Fibroblast of skin of back (primary cell): ENCODE results near the gene SEC61A1. TPM values are rescaled to one million over a fixed set of nuclear protein-coding genes. Genes with fewer than 3 reads are reported as not detected.

Experiments used
- DNase-seq: peaks from one replicate; pipeline ENCODE4 v3.0.0-alpha.2; 2013
- polyA plus RNA-seq, 2 experiments: library from polyadenylated mRNA; unstranded; fragments of 120-200 nt; gene quantifications; one replicate each; pipeline ENCODE4 v1.2.1, GENCODE V29; 2013; ENCODE audit not compliant: insufficient read length in 2 of 2

Gene SEC61A1
- 341 TPM for polyA plus RNA-seq (2013, experiment 1 of 2; ENCODE audit: insufficient read length)
- polyA plus RNA-seq (2013, experiment 2 of 2; ENCODE audit: insufficient read length): 259 TPM

- DNase-seq: peak; percentile 96
Measured at GRCh38 chr3:128051837-128052594, at the start of gene SEC61A1. SEC61A1 (plus strand) TSS chr3:128052437; CDS start chr3:128052553, 116 bp downstream.

DNA sequence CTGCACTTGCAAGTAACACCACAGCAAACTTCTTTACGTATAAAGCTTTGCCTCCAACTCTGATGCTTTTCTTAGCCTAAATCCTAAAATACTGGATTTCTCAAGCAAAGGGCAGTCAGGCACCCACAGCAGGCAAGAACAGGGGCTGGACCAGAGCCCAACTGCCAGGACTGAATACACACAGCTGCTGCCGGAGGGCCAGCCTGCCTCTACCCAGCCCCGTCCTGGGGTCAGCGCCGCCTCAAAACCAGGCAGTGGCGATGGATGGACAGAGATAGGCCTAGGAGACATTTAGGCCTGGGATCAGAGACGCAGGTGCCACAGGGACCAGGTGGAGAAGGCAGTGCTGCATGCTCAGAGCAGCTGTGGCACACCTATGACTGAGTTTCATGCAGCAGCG, 47.6 kb upstream of the SEC61A1 start:
- no peak for DNase-seq

DNA sequence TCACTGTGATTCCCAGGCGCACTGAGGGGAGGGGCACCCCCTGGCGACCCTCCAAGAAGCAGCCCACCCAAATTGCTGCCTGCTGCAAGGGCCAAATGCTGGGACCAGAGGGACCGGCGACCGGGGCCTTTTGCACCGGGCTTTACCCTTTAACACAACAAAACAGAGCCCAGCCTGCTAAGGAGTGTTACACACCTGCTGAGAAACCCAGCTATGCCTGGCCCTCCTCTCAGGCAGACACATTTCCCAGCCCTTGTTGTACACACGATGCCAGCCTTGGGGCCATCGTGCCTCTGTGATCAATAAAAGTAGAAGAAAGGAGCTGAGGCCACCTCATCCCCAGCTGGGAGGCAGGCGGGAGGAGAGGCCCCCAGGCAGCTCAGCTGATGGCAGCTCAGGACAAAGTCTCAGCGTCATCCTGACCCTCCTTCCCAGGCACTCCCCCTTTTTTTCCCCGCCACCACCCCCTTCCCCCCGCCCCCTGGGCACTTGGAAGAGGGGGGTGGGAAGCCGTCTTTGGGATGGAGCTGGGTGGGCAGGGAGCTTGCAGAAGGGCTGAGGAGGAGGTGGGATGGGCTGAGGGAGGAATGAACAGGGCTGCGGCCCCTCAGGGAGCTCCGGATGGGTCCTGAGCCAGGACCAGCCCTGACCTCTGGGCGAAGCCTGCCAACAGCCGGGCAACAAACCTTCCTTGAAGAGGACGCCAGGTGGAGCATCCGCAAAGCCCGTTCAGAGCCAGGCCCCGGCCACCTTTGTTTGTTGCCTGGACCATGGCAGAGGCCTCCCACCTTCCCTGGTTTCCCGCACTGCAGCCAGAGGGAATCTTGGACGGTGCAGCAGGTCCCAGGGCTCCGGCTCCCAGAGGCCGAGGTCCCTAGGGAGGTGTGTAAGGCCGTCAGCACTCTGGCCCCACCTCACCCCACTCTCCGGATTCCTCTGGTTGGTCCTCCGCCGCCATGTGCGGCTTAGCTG, 45.9 kb upstream of the SEC61A1 start:
- DNase-seq: no peak

- no peak for DNase-seq
Measured at GRCh38 chr3:128007033-128007424, 45.2 kb upstream of the SEC61A1 start.

DNA sequence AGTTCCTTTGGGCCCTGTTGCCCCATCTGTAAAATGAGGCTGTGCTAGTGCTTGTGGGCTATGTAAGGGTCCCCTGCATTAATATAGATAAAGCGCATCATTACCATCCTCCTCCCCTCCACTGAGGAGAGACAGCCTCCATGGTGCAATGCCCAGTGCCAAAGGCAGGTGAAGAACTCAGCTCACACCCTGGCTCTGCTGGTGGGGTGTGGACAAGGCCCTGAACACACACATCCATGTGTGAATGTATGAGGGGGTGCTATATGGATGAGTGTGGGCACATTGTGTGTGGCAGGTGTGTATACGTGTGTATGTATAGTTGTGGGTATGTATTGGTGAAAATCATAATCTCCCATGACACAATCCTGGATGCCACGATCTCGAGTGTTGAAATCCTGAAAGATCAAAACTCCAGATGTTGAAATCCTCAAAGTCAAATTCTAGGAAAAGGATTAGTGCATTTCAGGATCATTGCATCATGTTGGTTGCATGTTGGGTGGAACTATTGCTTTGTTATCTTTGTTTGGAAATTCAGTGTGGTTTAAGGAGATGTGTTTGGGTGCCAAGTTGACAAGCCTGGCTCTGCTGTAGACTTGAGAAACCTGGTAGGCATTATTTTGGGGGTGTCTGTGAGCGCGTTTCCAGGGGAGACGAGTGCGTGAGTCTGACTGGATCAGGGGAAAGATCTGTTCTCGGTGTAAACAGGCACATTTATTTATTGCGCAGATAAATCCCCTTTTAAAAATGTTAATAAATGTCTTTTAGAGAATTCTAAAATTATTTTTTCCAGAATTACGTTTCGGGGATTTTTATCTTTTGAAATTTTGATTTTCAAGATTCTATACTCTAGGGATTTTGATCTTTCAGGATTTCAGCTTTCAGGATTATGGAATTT, 42.0 kb upstream of the SEC61A1 start:
- peak; percentile 39 for DNase-seq

DNA sequence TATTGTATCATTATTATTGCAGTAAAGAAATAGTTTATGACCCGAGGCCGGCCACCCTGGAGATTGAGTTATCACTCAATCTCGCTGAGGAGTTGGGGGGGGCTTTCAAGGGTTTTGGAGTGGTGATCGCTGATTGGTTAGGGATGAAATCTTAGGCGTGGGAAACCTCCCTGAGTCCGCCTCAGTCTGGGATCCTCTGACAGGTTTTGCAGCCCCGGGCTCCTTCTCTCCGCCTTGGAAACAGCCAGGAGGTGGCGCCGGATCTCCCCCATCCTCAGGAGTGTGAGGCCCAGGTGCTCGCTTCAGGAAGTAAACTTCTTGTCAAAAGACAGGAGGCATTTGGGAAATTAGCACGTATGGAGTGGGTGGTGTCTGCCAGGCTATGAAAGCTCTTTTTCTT, 41.1 kb upstream of the SEC61A1 start:
- DNase-seq: peak; percentile 16

DNA sequence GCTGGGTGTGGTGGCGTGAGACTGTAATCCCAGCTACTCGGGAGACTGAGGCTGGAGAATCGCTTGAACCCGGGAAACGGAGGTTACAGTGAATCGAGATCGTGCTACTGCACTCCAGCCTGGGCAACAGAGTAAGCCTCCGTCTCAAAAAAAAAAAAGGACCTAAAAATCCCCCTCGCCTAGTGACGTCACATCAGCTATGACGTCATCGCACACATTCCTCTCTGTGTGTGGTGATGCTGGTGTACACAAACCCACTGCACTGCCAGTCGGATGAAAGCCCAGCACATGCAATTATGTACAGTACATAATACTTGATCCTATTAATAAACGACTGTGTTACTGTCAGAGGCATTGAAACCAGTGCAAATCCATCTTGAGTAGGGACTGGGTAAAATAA, 40.2 kb upstream of the SEC61A1 start:
- no peak for DNase-seq

GRCh38 chr3:128014548-128014947, 37.7 kb upstream of the SEC61A1 start:
- DNase-seq: no peak

GRCh38 chr3:128016502-128016901, 35.7 kb upstream of the SEC61A1 start:
- DNase-seq: no peak

DNA sequence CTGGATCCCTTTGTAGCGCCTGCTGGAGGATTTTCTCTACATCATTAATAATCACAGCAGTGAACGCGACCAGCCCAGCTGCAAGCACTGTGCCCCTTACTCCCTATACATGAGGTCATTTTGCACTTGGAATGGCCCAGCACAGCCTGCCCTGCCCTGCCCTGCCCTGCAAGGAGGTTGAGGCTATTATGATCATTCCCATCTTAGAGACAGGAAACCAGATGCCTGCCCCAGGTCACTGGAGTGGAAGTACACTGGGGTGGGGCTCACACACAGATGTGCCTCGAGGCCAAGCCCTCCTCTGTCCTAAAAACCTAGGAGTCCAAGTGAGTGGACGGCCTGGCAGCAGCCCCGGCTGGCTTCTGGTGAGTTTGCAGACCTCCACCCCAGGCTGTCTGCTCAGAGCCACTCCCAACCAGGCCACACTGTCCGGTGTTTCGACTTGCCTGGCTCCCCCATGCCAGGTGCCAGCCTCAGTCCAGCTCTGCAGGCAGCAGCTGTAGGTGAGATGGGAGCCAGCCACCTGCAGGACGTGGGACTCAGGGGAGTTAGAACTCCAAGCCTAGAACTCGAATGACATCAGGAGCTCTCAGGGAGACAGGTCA, 30.4 kb upstream of the SEC61A1 start:
- DNase-seq: no peak

DNA sequence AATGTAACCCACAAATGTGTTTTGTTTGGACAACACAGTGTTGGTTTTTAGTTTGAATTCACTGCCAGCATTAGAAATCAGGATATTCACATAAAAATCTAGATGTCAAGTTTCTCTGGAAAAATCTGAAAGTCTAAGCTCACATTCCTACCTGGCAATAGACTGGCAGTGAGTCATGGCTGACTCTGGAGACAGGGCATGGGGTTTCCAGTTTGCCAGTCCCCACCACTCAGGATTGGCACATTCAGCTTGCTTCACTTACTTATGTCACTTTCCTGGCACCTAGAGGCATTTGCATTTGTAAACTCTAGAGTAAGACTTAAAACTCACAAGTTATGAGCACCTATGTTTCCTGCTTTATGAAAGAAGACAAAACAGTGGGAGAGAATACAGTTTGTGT, 19.1 kb upstream of the SEC61A1 start:
- DNase-seq: no peak

GRCh38 chr3:128036119-128036518, 16.1 kb upstream of the SEC61A1 start:
- no peak for DNase-seq

- DNase-seq: no peak
Measured at GRCh38 chr3:128040041-128040440, 12.2 kb upstream of the SEC61A1 start.

GRCh38 chr3:128040660-128041059, 11.6 kb upstream of the SEC61A1 start:
- DNase-seq: no peak

DNA sequence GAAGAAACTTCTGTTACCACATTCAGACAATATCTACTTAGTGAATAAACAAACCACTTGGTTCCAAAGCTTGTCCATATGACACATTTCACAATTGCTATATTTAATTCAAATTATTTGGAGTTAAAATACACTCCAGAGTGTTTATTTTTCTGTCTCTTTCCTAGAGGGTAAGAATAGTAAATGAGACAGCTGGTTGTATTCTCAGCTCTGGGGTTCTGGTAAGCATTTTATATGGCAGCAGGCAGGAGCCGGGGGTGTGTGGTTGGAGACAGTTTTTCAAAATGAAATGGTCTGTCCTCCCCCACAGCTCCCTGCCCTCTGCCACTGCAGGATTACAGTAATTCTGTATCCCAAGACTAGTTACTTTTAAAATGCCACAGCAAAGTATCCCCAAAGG, 10.9 kb upstream of the SEC61A1 start:
- no peak for DNase-seq

DNA sequence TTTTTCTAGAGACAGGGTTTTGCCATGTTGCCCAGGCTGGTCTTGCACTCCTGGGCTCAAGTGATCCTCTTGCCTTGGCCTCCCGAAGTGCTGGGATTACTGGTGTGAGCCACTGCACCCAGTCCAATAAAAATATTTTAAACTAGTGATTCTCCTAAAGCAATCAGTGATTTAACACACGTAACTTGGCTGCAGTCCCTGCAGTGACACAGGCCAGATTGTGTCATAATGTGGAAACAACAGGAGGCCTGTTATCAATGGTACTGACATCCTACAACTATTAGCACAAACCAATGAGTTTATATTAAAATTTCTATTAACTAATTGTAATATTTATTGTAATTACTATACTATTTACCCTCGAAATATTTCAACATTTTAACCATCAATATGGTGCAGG, 1.6 kb upstream of the SEC61A1 start:
- DNase-seq: no peak

- peak; percentile 25 for DNase-seq
Measured at GRCh38 chr3:128051459-128051836, 789 bp upstream of the SEC61A1 start.

GRCh38 chr3:128052595-128053351, 536 bp downstream of the SEC61A1 start:
- no peak for DNase-seq

GRCh38 chr3:128053614-128054013, 1.4 kb downstream of the SEC61A1 start:
- DNase-seq: no peak

DNA sequence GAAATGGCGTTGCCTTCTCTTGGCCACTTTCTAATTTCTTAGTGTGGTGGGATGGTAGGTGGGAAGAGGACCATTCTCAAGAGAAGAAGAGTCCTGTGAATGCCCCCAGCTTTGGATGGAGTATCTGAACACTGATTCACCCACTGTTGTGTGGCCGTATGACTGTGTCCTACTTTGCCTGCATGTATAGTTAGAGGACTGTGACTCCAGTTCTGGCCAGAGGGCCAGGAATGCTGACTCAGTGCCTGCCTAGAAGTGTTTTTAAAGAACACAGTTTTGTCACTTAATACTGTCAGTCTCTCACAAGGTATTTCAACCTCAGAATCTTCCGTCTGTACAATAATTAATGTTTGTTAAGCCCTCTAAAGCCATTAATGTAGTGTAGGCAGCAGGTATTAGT, 2.1 kb downstream of the SEC61A1 start:
- peak; percentile 80 for DNase-seq

DNA sequence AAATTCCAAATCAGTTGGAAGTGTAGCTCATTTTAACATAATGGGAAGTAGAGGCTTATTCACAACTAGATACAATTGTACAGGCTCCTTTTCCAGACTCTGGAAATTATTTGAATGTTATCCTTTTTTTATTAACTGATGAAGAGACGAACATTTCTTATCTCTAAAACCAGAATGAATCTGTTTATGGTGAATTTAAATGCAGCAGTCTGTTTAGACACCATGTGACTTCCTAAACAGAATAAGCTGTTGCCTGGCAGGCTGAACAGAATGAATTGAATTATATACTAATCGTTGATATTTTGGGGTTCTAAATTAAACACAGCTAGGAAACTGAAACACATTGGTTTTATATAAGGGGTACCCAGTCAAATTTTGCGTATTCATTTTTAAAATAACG, 4.0 kb downstream of the SEC61A1 start:
- no peak for DNase-seq
